ENCODE measurements around the gene SLC38A6. TPM values are rescaled to one million over a fixed set of nuclear protein-coding genes. Genes with fewer than 3 reads are reported as not detected.

The SLC38A6 gene
- total and polyA plus RNA-seq, 2 of the 13 experiments (the other 11 are each of a cell fraction or from before 2014, with no cell fraction given), result 6.9 to 22.1 TPM

DNA sequence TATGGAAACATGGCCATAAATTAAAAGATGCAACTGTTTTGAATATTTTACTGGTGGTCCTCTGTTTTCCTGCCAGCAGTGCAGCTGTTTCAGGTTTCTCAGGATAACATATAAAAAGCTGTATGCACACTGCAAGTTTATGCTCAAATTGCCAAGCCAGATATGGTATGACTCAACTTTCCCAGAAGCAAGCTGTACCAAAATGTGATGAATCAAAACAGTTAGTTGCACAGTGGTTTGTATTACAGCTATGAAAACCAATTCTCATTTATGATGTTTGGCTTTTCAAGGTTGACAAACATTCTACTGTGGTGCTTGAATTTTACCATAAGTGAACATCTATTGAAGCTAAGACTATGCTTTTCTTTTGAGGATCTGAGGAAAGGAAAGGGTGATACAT, 15.6 kb upstream of the SLC38A6 start:
- no peak for TF ChIP-seq ZNF713 (CRISPR knock-in tag; IDR thresholded peaks at IDR 0.05)
- TF ChIP-seq ZNF883 (CRISPR knock-in tag; IDR thresholded peaks at IDR 0.05; ENCODE audit: not compliant biosample characterization), result no peak
- TF ChIP-seq ZNF24 (IDR thresholded peaks at IDR 0.05), result no peak
- TF ChIP-seq IKZF5 (CRISPR knock-in tag; IDR thresholded peaks at IDR 0.05), result no peak
- DNase-seq (ENCODE audit: low spot score), result no peak
- H3K4me2 ChIP-seq (ENCODE audit: low read depth, low read length), result no peak overlapping the region
- H3K9me3 ChIP-seq (ENCODE audit: low read length), result no peaks in the 10 kb centered on the region
- no peak for ATAC-seq
- no peak overlapping the region for H3K4me3 ChIP-seq (replicated peaks in 1 of 3; ENCODE audit: insufficient read depth in 1 of 3, low read depth in 2 of 3, low read length in 3 of 3)
- no peaks in the 10 kb centered on the region for H3K27me3 ChIP-seq (ENCODE audit: control insufficient read depth in 1 of 2, insufficient read depth in 2 of 2, low read length in 2 of 2)
- intact Hi-C loops (cut with micrococcal nuclease; ENCODE audit: unreplicated experiment) (no loop called here), in situ Hi-C loops (cut with HindIII; ENCODE audit: extremely low pct_ligation_motif_present, low pct_unique_long_range_greater_than_20kb) (no loop called here)
- H2AFZ ChIP-seq (ENCODE audit: low read length), result no peak overlapping the region
- peaks cover 21% of the 10 kb centered on the region for H3K4me1 ChIP-seq (ENCODE audit: insufficient read depth, low read length)
- CTCF ChIA-PET (ENCODE audit: low intra/inter-chr PET ratio, low total read pairs), result no interaction called here
- H3K36me3 ChIP-seq (replicated peaks in 1 of 2; ENCODE audit: control insufficient read depth in 1 of 2, insufficient read depth in 2 of 2, low read length in 2 of 2), result no peaks in the 10 kb centered on the region
- FAIRE-seq, result no peak
- POLR2A ChIA-PET, result no interaction called here
- H3K79me2 ChIP-seq (ENCODE audit: insufficient read depth, low read length), result no peaks in the 10 kb centered on the region
- no TSS peak for BruUV-seq (replicated peaks)
- H3K9ac ChIP-seq (ENCODE audit: insufficient read depth, low read depth, low read length), result no peak overlapping the region
- no peak overlapping the region for H3K27ac ChIP-seq (ENCODE audit: extremely low read length, insufficient read depth, low read length)
- no peaks in the 10 kb centered on the region for H4K20me1 ChIP-seq (ENCODE audit: insufficient read depth, low read length)

DNA sequence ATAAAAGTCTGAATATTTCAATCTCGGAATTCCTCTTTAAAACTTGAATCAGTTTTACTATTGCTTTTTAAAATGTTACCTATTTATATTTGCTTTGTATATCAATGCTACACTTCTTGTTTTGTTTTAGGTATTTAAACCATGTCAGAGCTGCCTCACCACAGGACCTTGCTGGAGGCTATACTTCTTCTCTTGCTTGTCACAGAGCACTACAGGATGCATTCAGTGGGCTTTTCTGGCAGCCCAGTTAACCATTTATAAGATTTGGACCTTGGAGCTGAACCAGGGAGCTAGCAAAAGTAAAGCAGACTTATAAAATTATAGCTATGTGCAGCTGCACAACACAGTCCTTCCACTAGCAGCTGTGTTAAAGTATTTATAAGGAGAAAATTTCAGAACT, 12.9 kb upstream of the SLC38A6 start:
- Histone ChIP-seq H3K9me3 (ENCODE audit: low read length) (no peaks in the 10 kb centered on the region), H2AFZ (ENCODE audit: low read length) (no peak overlapping the region), H3K9ac (ENCODE audit: insufficient read depth, low read depth, low read length) (no peak overlapping the region), H3K79me2 (ENCODE audit: insufficient read depth, low read length) (no peaks in the 10 kb centered on the region), H3K27ac (ENCODE audit: extremely low read length, insufficient read depth, low read length) (no peak overlapping the region), H3K4me1 (ENCODE audit: insufficient read depth, low read length) (peaks cover 21% of the 10 kb centered on the region), H3K4me2 (ENCODE audit: low read depth, low read length) (no peak overlapping the region), H4K20me1 (ENCODE audit: insufficient read depth, low read length) (no peaks in the 10 kb centered on the region), H3K36me3 (replicated peaks in 1 of 2; ENCODE audit: control insufficient read depth in 1 of 2, insufficient read depth in 2 of 2, low read length in 2 of 2) (no peaks in the 10 kb centered on the region), H3K4me3 (replicated peaks in 1 of 3; ENCODE audit: insufficient read depth in 1 of 3, low read depth in 2 of 3, low read length in 3 of 3) (no peak overlapping the region), H3K27me3 (ENCODE audit: control insufficient read depth in 1 of 2, insufficient read depth in 2 of 2, low read length in 2 of 2) (no peaks in the 10 kb centered on the region)
- TF ChIP-seq SETDB1 (CRISPR knock-in tag; IDR thresholded peaks at IDR 0.05; ENCODE audit: borderline replicate concordance) (no peak), ZNF652 (CRISPR knock-in tag; IDR thresholded peaks at IDR 0.05; ENCODE audit: borderline replicate concordance, low read depth) (peak; percentile 70; the same call in 1 of the 2 replicates)
- intact Hi-C loops (cut with micrococcal nuclease; ENCODE audit: unreplicated experiment) (no loop called here), in situ Hi-C loops (cut with HindIII; ENCODE audit: extremely low pct_ligation_motif_present, low pct_unique_long_range_greater_than_20kb) (no loop called here)
- peak; percentile 54 for ATAC-seq
- BruUV-seq (replicated peaks), result no TSS peak
- FAIRE-seq, result no peak
- POLR2A ChIA-PET, result no interaction called here
- 94% methylated on average over 1 of the region's 1 CpG for WGBS (ENCODE audit: low lambda C conversion rate)
- CTCF ChIA-PET (ENCODE audit: low intra/inter-chr PET ratio, low total read pairs), result no interaction called here
- no peak for DNase-seq (ENCODE audit: low spot score)

All from HepG2 (cell line).